GM12801 (cell line): ENCODE measurements around the gene CCDC77.

ENCODE experiments used
- CTCF ChIP-seq: IDR thresholded peaks from one replicate; pipeline ENCODE4 v1.5.1; 2011; ENCODE audit warnings: control low read depth; ENCODE audit not compliant: insufficient read length; ENCODE audit errors: extremely low read depth

The CCDC77 gene

GRCh38 chr12:475286-475685 lies 73.8 kb downstream of the CCDC77 start:
- TF ChIP-seq CTCF: no peak

GRCh38 chr12:479161-479560 lies 77.7 kb downstream of the CCDC77 start:
- TF ChIP-seq CTCF: no peak

- no peak for TF ChIP-seq CTCF
These were observed 79.7 kb downstream of the CCDC77 start for GRCh38 chr12:480831-481816.

- no peak for TF ChIP-seq CTCF
These were observed 80.6 kb downstream of the CCDC77 start for GRCh38 chr12:482061-482460.

GRCh38 chr12:484096-484495 lies 82.7 kb downstream of the CCDC77 start:
- TF ChIP-seq CTCF: no peak

GRCh38 chr12:490260-490659 lies 88.8 kb downstream of the CCDC77 start:
- TF ChIP-seq CTCF: no peak
